PC-3 (cell line): ENCODE data around the gene SDK1. TPM values are rescaled to one million over a fixed set of nuclear protein-coding genes. Genes with fewer than 3 reads are reported as not detected.

Experiments used
- ATAC-seq: fragments of 200-7000 bp; cut with Tn5 transposase; 2 replicates; pipeline ENCODE4 v1.9.1; 2020; ENCODE audit warnings: mild to moderate bottlenecking, moderate library complexity
- BruUV-seq: library from RNA; stranded (reverse); fragments of 400-500 nt; replicated peaks from 2 replicates; lab custom pipeline; 2021; lab: Mats Ljungman, UMichigan
- CTCF ChIA-PET: fragments of 300-600 bp; sonication (Branson Sonifier 250); formaldehyde crosslinking; loops from one replicate; lab custom pipeline; 2022; ENCODE audit warnings: antibody characterized with exemption; lab: Charles Lee
- POLR2A ChIA-PET: fragments of 300-600 bp; sonication (Branson Sonifier 250); formaldehyde crosslinking; loops from one replicate; lab custom pipeline; 2022; ENCODE audit warnings: antibody characterized with exemption; ENCODE audit not compliant: unreplicated experiment; lab: Charles Lee
- DNase-seq: peaks from one replicate; pipeline ENCODE4 v3.0.0-alpha.2; 2015
- H2AFZ ChIP-seq: fragments of 300-600 bp; sonication (generic); 2 replicates; pipeline ENCODE4 v1.6.0; 2016; ENCODE audit warnings: antibody characterized with exemption, low read length
- H3F3A ChIP-seq: fragments of 300-600 bp; sonication (generic); one replicate; pipeline ENCODE4 v1.6.0; 2017; ENCODE audit warnings: antibody characterized with exemption, low read length, control low read depth, mild to moderate bottlenecking; ENCODE audit not compliant: unreplicated experiment
- H3K27ac ChIP-seq: fragments of 300-600 bp; sonication (generic); 2 replicates; pipeline ENCODE4 v1.5.1; 2016; ENCODE audit warnings: mild to moderate bottlenecking, low read length
- H3K27me3 ChIP-seq: fragments of 300-600 bp; sonication (generic); 2 replicates; pipeline ENCODE4 v1.6.1; 2016; ENCODE audit warnings: low read length, mixed read lengths
- H3K36me3 ChIP-seq: fragments of 300-600 bp; sonication (generic); 2 replicates; pipeline ENCODE4 v1.6.1; 2016; ENCODE audit warnings: low read depth, mixed run types, low read length, mixed read lengths
- H3K4me1 ChIP-seq: fragments of 300-600 bp; sonication (generic); 2 replicates; pipeline ENCODE4 v1.5.1; 2016; ENCODE audit warnings: low read length; ENCODE audit not compliant: insufficient read depth
- H3K4me2 ChIP-seq: fragments of 300-600 bp; sonication (generic); 2 replicates; pipeline ENCODE4 v1.6.0; 2016; ENCODE audit warnings: low read length
- H3K4me3 ChIP-seq: fragments of 300-600 bp; sonication (generic); 2 replicates; pipeline ENCODE4 v1.5.1; 2016; ENCODE audit warnings: mild to moderate bottlenecking, low read length, mixed read lengths
- H3K79me2 ChIP-seq: fragments of 300-600 bp; sonication (generic); 2 replicates; pipeline ENCODE4 v1.6.1; 2017; ENCODE audit warnings: low read length, mixed read lengths
- H3K9ac ChIP-seq: fragments of 300-600 bp; sonication (generic); 2 replicates; pipeline ENCODE4 v1.6.0; 2016; ENCODE audit warnings: mild to moderate bottlenecking, low read length
- H3K9me2 ChIP-seq: fragments of 300-600 bp; sonication (generic); replicated peaks from 2 replicates; pipeline ENCODE4 v1.6.1; 2016; ENCODE audit warnings: mixed run types, low read length, mixed read lengths
- H3K9me3 ChIP-seq: fragments of 300-600 bp; sonication (generic); 2 replicates; pipeline ENCODE4 v1.6.1; 2016; ENCODE audit warnings: low read length, mixed read lengths
- H4K20me1 ChIP-seq: fragments of 300-600 bp; sonication (generic); 2 replicates; pipeline ENCODE4 v1.6.1; 2016; ENCODE audit warnings: low read length, mixed read lengths
- CTCF ChIP-seq: fragments of 300-600 bp; sonication (generic); conservative IDR thresholded peaks from 2 replicates; pipeline ENCODE4 v1.5.1; 2017; ENCODE audit warnings: antibody characterized with exemption, low read depth, mild to moderate bottlenecking, low read length
- EZH2 ChIP-seq: fragments of 300-600 bp; sonication (generic); IDR thresholded peaks from one replicate; pipeline ENCODE4 v1.6.1; 2017; ENCODE audit warnings: antibody characterized with exemption, mild to moderate bottlenecking, low read length; ENCODE audit not compliant: unreplicated experiment
- EZH2phosphoT487 ChIP-seq: fragments of 300-600 bp; sonication (generic); IDR thresholded peaks from 2 replicates; pipeline ENCODE4 v1.6.1; 2018; ENCODE audit warnings: mild to moderate bottlenecking, antibody characterized with exemption, low read length, borderline replicate concordance
- intact Hi-C: fragments of 100-400 bp; cut with micrococcal nuclease; formaldehyde crosslinking; loops from 2 replicates; pipeline ENCODE4 v1.9.0; 2023
- total RNA-seq: library from RNA; depleted of rRNA; stranded (reverse); fragments of >200 nt; gene quantifications from 2 replicates; pipeline ENCODE4 v1.2.3, GENCODE V29; 2014

SDK1 gene
- total RNA-seq, 1 experiment from 2014 or later: 2.8 TPM

GRCh38 chr7:3977391-3977790, 676.3 kb downstream of the SDK1 start:
- Histone ChIP-seq H3K36me3 (no peaks in the 10 kb centered on the region), H3K4me2 (no peak overlapping the region), H3K4me1 (no peaks in the 10 kb centered on the region), H3K4me3 (no peak overlapping the region), H3K9me3 (no peaks in the 10 kb centered on the region), H4K20me1 (no peaks in the 10 kb centered on the region), H3F3A (no peaks in the 10 kb centered on the region), H3K27ac (no peak overlapping the region), H3K9ac (no peak overlapping the region), H3K79me2 (no peaks in the 10 kb centered on the region), H3K9me2 (no peaks in the 10 kb centered on the region), H3K27me3 (no peaks in the 10 kb centered on the region), H2AFZ (no peak overlapping the region)
- ATAC-seq: no peak
- TF ChIP-seq EZH2phosphoT487 (no peak), EZH2 (no peak), CTCF (no peak)
- no TSS peak for BruUV-seq
- intact Hi-C loops: no loop called here
- POLR2A ChIA-PET: no interaction called here
- CTCF ChIA-PET: no interaction called here
- DNase-seq: no peak

- Histone ChIP-seq H4K20me1 (no peaks in the 10 kb centered on the region), H3K9ac (no peak overlapping the region), H3F3A (no peaks in the 10 kb centered on the region), H3K4me1 (no peaks in the 10 kb centered on the region), H3K79me2 (no peaks in the 10 kb centered on the region), H3K9me3 (no peaks in the 10 kb centered on the region), H3K36me3 (no peaks in the 10 kb centered on the region), H3K27me3 (no peaks in the 10 kb centered on the region), H3K4me3 (no peak overlapping the region), H2AFZ (no peak overlapping the region), H3K4me2 (no peak overlapping the region), H3K27ac (no peak overlapping the region), H3K9me2 (no peaks in the 10 kb centered on the region)
- intact Hi-C loops: no loop called here
- TF ChIP-seq EZH2phosphoT487 (no peak), EZH2 (no peak), CTCF (no peak)
- ChIA-PET POLR2A (no interaction called here), CTCF (interaction anchor here (0.5 kb wide), 1 partner anchor 288 kb away, joined by 3 read pairs; no protein-coding TSS in a partner anchor)
- BruUV-seq: no TSS peak
- DNase-seq: no peak
- ATAC-seq: no peak
Measured at GRCh38 chr7:3978839-3979238, 677.8 kb downstream of the SDK1 start.

- Histone ChIP-seq H3K9ac (no peak overlapping the region), H3K4me3 (no peak overlapping the region), H2AFZ (no peak overlapping the region), H3K9me3 (no peaks in the 10 kb centered on the region), H4K20me1 (no peaks in the 10 kb centered on the region), H3K9me2 (no peaks in the 10 kb centered on the region), H3K4me2 (no peak overlapping the region), H3K27me3 (no peaks in the 10 kb centered on the region), H3F3A (no peaks in the 10 kb centered on the region), H3K79me2 (no peaks in the 10 kb centered on the region), H3K4me1 (no peaks in the 10 kb centered on the region), H3K36me3 (no peaks in the 10 kb centered on the region), H3K27ac (no peak overlapping the region)
- ChIA-PET POLR2A (no interaction called here), CTCF (no interaction called here)
- no peak for ATAC-seq
- intact Hi-C loops: no loop called here
- TF ChIP-seq CTCF: no peak
- TF ChIP-seq EZH2: no peak
- TF ChIP-seq EZH2phosphoT487: no peak
- BruUV-seq: no TSS peak
- no peak for DNase-seq
Measured at GRCh38 chr7:3979611-3980299, 678.7 kb downstream of the SDK1 start.
